GM19324 (cell line): ENCODE results near the gene CELSR3.

Source experiments
- ATAC-seq: cut with Tn5 transposase; IDR thresholded peaks from one replicate; pipeline ENCODE4 v1.9.1; 2021; ENCODE audit warnings: mild to moderate bottlenecking, moderate library complexity; ENCODE audit not compliant: unreplicated experiment, low FRiP score

Gene CELSR3

GRCh38 chr3:48636149-48636655, 26.5 kb downstream of the CELSR3 start:
- no peak for ATAC-seq

- peak; percentile 88 for ATAC-seq
Observed at GRCh38 chr3:48635222-48636021, 27.3 kb downstream of the CELSR3 start, which contains the start of gene SLC26A6. Gene SLC26A6, minus strand, starts transcription at chr3:48635461. Its CDS starts 68 bp downstream, at chr3:48635393.

GRCh38 chr3:48634661-48635221, 27.9 kb downstream of the CELSR3 start:
- peak; percentile 3 for ATAC-seq

DNA sequence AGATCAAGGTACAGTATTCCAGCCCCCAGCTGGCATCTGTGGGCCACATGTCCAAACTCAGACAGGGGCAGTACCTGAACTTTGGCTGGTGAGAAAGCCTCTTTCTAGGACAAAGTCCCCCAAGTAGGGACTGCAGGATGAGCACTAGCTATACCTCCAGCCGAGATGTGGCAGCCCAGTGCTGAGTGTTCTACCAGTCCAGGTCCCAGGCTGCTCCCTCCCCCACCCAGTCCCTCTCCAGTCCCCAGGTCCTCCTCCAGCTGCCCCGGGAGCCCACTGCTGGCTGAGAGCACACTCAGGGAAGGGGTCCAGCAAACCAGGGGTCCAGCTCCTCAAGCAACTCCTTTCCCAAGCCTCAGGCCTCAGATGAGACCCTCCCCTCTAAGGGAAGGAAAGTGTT, 28.9 kb downstream of the CELSR3 start:
- ATAC-seq = no peak

GRCh38 chr3:48633256-48633655, 29.4 kb downstream of the CELSR3 start:
- ATAC-seq = no peak

DNA sequence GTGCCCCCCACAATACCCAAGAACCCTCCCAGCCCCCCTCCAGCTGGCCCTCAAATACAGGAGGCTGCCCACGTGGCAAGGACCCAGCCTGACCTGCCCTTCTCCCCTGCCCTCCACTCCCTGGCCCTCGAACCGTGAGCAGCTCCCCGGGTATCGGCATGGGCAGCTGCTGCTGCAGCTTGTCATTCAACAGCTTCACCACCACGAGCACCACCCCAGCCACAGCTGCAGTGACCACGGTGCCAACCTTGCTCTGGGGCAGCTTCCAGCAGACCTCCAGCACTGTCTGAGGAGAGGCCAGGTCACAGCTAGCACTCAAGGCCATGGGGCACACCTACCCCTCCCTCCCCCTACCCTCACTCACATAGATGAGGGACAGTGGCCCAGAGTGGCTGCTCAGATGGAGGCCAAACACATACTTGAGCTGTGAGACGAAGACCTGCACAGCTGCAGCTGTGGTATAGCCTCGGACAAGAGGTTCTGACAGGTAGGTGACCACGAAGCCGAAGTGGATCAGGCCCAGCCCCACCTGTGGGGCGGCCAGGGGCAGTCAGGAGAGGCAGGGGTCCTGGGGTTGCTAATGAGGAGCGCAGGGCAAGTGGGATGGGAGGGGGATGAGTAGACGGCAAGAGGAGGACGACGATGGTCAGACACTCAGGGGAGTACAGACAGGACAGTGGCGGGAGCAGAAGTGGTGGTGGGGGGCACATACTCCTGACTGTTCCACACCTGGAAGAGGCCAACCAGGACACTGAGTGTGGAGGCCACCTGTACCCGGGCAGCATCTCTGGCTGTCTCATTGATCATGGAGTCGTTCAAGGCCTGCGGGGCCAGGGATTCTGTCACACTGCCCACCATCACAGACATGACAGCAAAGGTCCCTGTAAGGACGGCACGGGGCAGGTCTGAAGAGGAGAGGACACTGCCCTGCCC, 30.9 kb downstream of the CELSR3 start:
- no peak for ATAC-seq

- no peak for ATAC-seq
Observed at GRCh38 chr3:48630833-48631232, 31.9 kb downstream of the CELSR3 start.

DNA sequence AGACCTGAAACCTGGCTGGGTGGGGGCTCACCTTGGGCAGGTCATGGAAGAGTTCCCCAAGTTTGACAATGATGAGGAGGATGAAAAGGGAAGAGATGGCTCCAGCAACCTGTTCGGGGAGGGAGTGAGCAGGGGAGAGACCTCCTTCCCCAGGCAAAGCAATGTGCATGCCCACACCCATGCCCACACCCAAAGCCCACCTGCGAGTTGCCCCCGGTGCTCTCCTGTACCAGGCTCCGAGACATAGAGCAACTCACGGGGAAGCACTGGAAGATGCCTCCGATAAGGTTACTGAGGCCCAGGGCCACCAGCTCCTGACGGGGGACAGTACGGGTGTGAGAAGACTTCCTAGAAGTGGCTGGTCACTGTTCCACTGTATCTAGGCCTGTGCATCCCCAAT, 32.3 kb downstream of the CELSR3 start:
- ATAC-seq = no peak

- ATAC-seq = no peak
Observed at GRCh38 chr3:48629894-48630293, 32.8 kb downstream of the CELSR3 start.

DNA sequence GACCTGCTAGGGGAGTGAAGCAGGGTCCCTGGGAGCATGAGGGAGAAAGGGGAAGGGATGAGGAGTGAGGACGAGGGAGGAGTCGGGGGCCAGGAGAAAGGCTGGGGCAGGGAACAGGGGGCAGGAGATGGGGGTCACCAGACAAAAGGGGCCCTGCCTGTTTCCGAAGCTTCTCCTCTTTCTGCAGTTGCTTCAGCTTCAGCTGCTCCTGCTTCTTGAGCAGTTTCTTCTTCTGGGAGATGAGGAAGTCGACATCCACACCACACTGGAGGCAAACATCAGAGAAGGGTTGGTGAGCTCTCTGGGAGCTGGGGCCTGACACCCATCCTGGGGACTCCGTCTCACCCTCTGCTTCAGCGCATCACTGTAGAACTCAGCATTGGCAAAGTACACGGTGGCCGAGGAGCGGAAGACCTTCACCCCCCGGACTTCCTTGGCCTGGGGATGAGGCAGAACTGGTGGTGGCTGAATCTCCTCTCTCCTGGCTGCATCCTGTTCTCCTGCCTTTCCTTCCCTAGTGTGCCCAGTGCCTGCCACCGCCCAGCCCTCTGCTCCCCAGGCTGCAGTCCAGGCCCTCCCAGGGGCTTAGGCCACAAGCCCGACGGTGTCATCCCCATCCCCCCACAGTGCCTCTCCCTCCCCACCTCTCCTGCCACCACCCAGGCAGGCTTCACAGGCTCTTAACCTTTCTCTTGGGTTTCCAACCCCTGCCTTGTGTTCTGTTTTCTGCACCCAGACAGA, 34.2 kb downstream of the CELSR3 start:
- no peak for ATAC-seq

DNA sequence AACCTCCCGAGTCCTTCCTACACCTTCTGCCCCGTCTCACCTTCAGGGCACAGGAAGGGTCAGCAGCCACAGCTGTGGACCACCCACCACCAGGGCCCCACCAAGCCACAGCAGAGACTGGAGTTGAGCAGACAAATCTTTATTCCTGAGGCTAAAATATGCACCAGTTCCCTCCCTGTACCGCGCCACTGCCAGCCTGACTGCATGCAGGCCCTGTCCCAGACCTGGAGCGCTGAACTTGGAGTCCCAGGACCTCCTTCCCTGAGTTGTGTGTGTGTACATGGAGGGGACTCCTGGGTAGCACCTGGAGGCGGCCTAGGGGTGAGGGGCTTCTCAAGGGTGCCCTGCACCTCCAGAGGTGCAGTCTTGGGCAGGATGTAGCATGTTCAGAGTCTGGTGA, 37.1 kb downstream of the CELSR3 start:
- no peak for ATAC-seq

DNA sequence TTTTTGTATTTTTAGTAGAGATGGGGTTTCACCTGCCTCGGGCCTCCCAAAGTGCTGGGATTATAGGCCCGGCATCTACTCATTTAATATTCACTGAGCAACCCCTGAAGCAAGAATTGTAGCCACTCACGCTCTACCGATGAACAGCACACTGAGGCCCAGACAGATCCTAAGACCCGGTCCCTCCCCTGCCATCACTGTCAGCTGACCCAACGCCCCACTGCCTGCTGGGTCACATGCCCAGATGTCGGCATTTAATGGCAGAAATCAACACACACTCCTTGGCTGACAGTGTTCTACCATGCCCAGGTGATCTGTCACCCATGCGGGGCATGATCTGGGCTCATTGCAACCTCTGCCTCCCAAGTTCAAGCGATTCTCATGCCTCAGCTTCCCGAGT, 37.9 kb downstream of the CELSR3 start:
- no peak for ATAC-seq

DNA sequence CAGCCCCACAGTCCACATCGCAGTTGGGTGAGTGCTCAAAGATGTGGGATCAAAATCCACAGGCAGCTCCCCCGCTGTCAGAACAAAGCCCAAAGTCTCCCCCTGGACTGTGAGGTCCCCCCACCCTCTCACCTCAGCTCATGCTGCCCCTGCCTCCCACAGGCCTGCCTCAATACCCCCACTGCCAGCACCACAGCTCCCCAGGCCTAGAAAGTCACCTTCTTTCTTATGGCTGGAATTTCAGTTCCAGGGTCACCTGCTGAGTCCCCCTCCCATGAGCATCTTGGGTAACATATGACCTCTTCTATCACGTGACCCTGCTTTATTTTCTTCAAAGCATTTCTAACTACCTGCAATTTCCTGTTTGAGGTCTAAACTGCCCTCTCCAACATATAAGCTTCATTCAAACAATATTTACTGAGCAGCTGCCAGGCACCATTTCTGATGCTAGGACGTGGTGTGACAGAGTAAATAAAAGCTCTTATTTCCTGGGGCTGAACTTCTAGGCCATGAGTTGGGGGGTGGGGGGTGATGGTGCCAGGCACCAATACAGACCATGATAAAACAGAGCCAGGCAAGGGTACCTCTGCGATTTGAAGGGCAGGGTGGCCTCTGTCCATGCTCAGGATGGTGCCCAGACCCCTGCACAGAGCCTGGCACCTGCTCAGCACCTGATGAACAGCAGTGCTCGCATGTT, 38.7 kb downstream of the CELSR3 start:
- no peak for ATAC-seq

DNA sequence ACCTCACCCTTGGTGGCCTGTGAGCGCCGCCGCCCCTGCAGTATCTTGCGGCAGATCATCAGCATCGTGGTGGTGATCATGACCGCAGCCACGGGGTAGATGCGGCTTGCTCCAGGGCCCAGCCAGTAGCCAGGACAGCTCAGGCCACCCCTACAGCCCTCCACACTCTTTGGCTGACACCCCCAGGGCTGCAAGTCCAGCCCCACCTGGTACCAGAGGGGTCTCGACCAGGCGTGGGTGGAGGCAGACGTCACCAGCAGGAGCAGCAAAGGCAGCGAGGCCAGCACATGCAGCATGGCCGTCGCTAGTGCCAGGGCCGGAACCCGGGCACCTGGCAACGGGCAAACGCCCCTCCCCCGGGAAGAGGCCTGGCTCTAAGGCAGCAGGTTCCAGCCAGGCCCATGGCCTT, 41.2 kb downstream of the CELSR3 start, which contains the start of gene TMEM89:
TMEM89 (minus strand) TSS at position 309 of the 409 bp plus-strand sequence; CDS start at position 296, 13 bp downstream.
- no peak for ATAC-seq

DNA sequence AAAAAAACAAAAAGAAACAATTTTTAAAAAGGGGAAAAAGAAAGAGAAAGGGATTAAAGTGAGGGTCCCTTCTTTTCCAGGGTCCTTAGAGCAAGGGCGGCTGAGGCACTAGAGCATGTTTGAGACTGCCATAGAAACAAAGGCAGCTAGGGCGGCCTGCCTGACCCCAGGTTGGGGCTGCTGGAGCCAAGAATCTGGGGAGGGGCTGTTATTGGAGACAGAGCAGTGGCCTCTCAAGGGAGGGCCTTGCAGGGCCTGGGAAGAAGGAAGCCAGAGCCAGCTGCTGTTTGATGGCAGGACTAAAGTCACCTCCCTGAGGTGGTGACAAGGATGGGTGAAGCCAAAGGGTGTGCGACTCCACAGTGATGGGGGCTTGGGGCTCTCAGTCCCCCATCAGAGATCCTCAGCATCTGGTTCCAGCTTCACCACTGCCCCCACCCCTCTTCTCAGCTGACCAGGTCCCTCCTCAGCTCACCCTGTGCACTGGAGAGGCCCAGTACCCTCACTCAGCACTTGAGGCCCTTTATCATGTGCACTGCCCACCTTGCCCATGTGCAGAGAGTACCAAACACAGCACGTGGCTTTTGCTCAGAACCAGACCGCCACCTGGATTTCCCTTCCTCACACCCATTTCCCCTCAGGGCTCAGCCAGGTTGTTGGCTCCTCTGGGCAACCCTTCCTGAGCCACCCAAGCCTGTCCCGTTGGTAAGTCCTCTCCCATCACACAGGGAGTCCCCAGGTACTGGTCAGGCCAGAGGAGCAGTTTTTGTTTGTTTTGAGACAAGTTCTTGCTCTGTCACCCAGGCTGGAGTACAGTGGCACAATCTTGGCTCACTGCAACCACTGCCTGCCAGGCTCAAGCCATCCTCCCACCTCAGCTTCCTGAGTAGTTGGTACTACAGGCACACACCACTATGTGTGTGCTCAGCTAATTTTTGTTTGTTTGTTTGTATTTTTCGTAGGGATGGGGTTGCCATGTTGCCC, 42.9 kb downstream of the CELSR3 start:
- no peak for ATAC-seq

DNA sequence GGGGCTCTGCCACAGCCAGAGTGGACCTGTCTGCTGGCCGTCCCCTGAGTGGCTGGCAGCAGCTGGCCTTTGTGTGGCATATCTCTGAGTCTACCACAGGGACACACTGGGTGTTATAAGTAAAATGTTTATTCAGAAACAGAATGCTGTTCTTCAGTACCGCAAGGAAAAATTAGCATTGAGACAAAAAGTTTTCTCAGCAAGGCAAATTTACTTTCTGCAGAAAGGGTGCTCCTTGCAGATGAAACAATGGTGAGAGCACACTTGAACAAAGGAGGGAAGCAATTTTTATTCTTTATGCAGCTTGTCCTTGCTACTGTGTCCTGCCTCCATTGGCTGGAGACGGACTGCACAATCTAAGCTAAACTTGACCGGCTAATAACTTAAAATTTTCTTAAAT, 45.1 kb downstream of the CELSR3 start:
- ATAC-seq = no peak

DNA sequence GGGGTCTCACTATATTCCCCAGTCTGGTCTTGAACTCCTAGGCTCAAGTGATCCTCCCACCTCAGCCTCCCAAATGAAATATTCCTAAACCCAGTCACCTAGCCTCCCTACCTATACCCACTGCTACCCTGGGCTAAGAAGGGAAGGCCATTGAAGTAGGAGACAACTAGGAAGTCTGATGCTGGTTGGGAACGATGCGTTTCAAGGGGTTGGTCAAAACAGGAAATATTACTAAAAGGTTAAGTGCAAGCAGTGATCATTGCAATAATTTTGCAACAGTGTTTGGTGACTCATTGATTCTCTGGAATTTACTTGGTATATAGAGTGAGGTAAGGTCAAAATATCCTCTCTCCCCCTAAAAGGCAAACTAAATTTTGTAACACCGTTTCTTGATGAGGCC, 48.6 kb downstream of the CELSR3 start:
- ATAC-seq = no peak

- ATAC-seq = no peak
Observed at GRCh38 chr3:48612309-48612708, 50.4 kb downstream of the CELSR3 start.
